GM12872 (cell line): ENCODE data around the gene ZNF578.

Source experiments
- TF ChIP-seq, protein P1 (sequence below): IDR thresholded peaks from 3 replicates; pipeline ENCODE4 v1.5.1; 2011; ENCODE audit warnings: low read depth, mild to moderate bottlenecking, low read length, moderate library complexity; ENCODE audit not compliant: insufficient read depth

Gene ZNF578

DNA sequence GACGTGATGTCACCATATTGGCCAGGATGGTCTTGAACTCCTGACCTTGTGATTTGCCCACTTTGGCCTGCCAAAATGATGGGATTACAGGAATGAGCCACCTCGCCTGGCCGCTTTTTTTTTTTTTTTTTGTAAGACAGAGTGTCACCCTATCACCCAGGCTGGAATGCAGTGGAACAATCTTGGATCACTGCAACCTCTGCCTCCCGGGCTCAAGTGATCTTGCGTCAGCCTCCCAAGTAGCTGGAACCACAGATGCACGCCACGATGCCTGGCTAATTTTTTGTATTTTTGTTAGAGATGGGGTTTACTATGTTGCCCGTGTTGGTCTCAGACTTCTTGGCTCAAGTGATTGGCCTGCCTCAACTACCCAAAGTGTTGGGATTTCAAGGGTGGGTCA, 45.2 kb downstream of the ZNF578 start:
- TF ChIP-seq, protein P1, sequence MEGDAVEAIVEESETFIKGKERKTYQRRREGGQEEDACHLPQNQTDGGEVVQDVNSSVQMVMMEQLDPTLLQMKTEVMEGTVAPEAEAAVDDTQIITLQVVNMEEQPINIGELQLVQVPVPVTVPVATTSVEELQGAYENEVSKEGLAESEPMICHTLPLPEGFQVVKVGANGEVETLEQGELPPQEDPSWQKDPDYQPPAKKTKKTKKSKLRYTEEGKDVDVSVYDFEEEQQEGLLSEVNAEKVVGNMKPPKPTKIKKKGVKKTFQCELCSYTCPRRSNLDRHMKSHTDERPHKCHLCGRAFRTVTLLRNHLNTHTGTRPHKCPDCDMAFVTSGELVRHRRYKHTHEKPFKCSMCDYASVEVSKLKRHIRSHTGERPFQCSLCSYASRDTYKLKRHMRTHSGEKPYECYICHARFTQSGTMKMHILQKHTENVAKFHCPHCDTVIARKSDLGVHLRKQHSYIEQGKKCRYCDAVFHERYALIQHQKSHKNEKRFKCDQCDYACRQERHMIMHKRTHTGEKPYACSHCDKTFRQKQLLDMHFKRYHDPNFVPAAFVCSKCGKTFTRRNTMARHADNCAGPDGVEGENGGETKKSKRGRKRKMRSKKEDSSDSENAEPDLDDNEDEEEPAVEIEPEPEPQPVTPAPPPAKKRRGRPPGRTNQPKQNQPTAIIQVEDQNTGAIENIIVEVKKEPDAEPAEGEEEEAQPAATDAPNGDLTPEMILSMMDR: no peak

DNA sequence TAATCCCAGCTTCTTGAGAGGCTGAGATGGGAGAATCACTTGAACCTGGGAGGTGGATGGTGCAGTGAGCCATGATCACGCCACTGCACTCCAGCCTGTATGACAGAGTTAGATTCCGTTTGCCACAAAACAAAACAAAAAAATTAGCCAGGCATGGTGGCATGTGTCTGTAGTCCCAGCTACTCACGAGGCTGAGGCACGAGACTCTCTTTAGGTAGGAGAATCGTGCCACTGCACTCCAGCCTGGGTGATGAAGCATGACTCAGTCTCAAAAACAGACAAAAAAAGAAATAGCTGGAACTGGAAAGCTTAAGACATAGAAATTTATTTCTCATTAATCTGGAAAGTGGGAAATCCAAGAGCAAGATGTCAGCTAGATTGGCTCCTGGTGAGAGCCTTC, 53.9 kb downstream of the ZNF578 start:
- TF ChIP-seq, protein P1: no peak

DNA sequence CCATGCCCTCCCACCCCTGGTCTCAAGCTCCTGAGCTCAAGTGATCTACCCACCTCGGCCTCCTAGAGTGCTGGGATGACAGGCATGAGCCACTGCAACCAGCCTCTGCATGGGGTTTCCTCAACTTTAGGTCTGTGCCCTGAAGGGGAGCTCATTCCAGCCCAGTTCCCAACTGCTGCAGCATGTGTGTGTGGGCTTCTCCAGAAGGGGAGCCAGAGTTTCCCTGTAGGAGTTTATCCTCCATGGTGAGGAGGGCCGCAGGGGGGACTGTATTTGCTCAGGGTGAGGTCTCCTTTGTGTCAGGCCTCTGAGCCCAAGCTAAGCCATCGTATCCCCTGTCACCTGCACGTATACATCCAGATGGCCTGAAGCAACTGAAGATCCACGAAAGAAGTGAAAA, 62.8 kb downstream of the ZNF578 start:
- TF ChIP-seq, protein P1: no peak

DNA sequence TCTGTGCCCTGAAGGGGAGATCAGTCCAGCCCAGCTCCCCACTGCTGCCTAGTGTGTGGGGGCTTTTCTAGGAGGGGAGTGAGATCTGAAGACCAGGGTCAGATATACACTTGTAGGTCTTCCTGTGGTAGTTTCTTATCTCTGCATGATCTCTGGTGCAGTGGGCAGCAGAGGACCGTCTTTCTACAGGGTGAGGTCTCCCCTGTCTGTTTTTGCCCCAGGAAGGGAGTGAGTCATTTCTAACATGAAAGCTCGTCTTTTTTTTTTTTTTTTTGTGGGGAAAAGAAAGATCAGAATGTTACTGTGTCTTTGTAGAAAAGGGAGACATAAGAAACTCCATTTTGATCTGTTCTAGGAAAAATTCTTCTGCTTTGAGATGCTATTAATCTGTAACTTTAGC, 65.3 kb downstream of the ZNF578 start:
- TF ChIP-seq, protein P1: no peak

DNA sequence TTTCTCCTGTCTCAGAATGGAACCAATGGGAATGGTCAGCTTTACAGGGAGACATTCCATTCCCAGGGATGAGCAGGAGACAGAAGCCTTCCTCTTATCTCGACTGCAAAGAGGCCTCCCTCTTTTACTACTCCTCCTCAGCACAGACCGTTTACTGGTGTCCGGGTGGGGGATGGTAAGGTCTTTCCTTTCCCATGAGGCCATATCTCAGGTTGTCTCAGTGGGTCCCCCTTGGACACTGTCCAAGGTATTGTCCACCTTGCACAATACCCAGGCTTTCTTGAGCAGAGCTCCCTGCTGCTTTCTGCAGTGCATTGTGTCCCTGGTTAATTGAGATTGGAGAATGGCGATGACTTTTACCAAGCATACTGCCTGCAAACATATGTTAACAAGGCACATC, 66.7 kb downstream of the ZNF578 start:
- TF ChIP-seq, protein P1: no peak

DNA sequence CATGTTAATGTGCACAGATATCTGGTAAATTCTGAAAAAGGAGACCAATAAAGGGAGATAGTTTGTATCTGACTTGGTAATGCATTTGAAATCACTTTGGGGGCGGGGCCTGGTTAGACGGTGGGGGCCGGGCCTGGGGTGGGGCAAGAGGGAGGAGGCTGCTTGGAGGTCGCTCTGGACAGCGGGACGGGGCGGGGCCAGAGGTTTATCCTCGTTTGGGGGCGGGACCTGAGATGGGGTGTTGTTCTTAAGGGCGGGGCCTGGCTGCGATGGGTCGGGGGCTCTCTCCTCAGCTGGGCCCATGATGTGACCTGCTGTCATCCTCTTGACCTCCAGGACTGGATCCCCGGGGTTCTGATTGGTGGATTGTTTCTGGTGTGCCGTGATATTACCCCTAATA, 69.2 kb downstream of the ZNF578 start:
- TF ChIP-seq, protein P1: no peak

DNA sequence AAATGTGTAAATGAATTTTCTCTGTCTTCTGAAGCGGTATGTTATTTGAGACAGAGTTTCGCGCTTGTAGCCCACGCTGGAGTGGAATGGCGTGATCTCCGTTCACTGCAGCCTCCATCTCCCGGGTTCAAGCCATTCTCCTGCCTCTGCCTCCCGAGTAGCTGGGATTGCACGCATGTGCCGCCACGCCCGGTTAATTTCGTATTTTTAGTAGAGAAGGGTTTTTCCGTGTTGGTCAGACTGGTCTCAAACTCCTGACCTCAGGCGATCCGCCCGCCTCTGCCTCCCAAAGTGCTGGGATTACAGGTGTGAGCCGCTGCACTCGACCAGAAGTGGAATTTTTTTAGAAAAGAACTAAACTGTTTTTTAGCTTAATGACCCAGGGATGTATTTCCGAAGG, 70.7 kb downstream of the ZNF578 start:
- TF ChIP-seq, protein P1: no peak

DNA sequence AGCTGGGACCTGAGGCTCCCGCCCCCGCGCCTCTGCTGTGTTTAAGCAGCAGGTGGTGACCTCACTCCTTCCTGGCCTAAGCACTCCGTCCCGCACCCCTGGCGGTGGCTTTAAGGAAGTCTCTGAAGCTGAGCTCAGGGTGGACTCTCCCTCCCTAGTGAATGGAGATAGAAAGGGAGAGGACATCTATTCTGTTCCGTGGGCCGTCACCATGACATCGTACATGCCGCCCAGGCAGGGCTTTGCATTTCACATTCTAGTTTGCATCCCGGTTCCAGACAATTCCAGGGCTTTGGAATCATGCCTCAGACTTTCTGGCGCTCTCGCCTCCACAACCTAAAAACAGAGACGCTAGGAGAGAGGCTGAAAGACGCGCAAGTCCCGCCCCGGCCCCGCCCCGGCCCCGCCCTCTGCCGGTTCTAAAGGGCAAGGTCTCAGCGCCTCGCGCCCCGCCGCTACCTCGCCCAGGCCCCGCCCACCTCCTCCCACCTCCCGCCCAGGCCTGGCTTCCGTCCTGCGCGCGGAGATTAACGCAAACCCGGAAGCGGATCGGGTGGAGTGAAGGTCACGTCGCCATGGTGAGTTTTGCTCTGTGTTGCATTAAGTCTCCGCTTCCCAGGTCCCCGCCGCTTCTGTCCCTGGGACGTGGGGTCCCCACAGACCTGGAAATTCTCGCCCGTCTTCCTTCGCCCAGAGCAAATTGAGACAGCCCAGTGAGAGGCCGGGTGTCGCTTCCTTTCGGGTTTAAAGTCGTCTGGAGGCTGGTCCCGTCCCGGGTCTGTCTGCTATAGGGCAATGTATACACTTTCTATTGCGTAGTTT, 74.0 kb downstream of the ZNF578 start, which contains the start of gene ZNF808:
ZNF808 (plus strand) TSS at position 535 of the 822 bp plus-strand sequence. CDS start 15,617 bp downstream, outside the sequence.
- TF ChIP-seq, protein P1: peak; percentile 73
